HG03108 (cell line): ENCODE data around the gene GRK2.

Experiments
- ATAC-seq: cut with Tn5 transposase; IDR thresholded peaks from one replicate; pipeline ENCODE4 v1.9.1; 2021; ENCODE audit warnings: moderate library complexity; ENCODE audit not compliant: unreplicated experiment

Gene GRK2

GRCh38 chr11:67269401-67270255 is 3.4 kb downstream of the GRK2 start:
- ATAC-seq, result no peak

- ATAC-seq, result no peak
Measured at GRCh38 chr11:67270256-67271204, 4.3 kb downstream of the GRK2 start.

- no peak for ATAC-seq
Measured at GRCh38 chr11:67271205-67271540, 4.9 kb downstream of the GRK2 start.

GRCh38 chr11:67271541-67272284 is 5.4 kb downstream of the GRK2 start:
- no peak for ATAC-seq

GRCh38 chr11:67272327-67273259 is 6.3 kb downstream of the GRK2 start:
- ATAC-seq, result no peak

GRCh38 chr11:67273260-67273990 is 7.2 kb downstream of the GRK2 start:
- no peak for ATAC-seq

- ATAC-seq, result no peak
Measured at GRCh38 chr11:67274768-67275605, 8.7 kb downstream of the GRK2 start.

GRCh38 chr11:67275606-67276409 is 9.5 kb downstream of the GRK2 start:
- ATAC-seq, result no peak

GRCh38 chr11:67276781-67277230 is 10.5 kb downstream of the GRK2 start:
- ATAC-seq, result no peak

GRCh38 chr11:67277231-67277961 is 11.1 kb downstream of the GRK2 start:
- ATAC-seq, result peak; percentile 72

- no peak for ATAC-seq
Measured at GRCh38 chr11:67278135-67278938, 12.1 kb downstream of the GRK2 start.

- ATAC-seq, result no peak
Measured at GRCh38 chr11:67278939-67279588, 12.8 kb downstream of the GRK2 start.

- no peak for ATAC-seq
Measured at GRCh38 chr11:67279589-67280340, 13.5 kb downstream of the GRK2 start.

- ATAC-seq, result no peak
Measured at GRCh38 chr11:67280341-67280787, 14.1 kb downstream of the GRK2 start.
